Measurements from ENCODE around the gene ZBTB22.
"Not testable (repeated sequence)": the region's sequence is repeated elsewhere in the genome, so short reads cannot be mapped to it uniquely, and the experiment has no call there.

ZBTB22 gene

GRCh38 chr6:33317669-33318425 lies at the start of gene ZBTB22:
Gene ZBTB22 (minus strand): TSS chr6:33317744. CDS start chr6:33316916, 828 bp downstream.
- peak; percentile 99 for DNase-seq

GRCh38 chr6:33367009-33367714 lies 49.6 kb upstream of the ZBTB22 start:
- DNase-seq, result no peak

- DNase-seq, result not testable (repeated sequence)
Observed at GRCh38 chr6:33365206-33365971, 47.8 kb upstream of the ZBTB22 start.

GRCh38 chr6:33364475-33365205 lies 47.1 kb upstream of the ZBTB22 start:
- peak; percentile 68 for DNase-seq

- DNase-seq, result not testable (repeated sequence)
Observed at GRCh38 chr6:33363486-33363885, 45.9 kb upstream of the ZBTB22 start.

DNA sequence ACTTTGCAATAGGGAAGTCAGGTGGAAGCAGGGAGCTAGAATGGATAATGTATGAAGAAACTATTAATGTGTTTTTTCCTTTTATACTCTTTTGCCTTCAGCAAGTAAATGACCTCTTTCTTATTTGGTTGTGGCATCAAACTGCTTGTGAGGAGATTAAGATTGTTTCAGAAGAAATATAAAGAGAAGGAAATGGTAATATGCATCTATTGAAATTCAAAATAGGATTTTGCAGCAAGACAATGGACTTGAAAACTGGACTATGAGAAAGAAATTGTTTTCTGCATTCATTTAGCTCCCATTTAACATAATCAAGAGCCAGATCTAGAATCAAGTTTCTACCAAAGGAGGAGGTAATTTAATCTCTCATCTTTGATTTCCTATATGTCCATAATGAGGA lies 41.8 kb upstream of the ZBTB22 start:
- no peak for DNase-seq

GRCh38 chr6:33357160-33357871 lies 39.8 kb upstream of the ZBTB22 start:
- not testable (repeated sequence) for DNase-seq

DNA sequence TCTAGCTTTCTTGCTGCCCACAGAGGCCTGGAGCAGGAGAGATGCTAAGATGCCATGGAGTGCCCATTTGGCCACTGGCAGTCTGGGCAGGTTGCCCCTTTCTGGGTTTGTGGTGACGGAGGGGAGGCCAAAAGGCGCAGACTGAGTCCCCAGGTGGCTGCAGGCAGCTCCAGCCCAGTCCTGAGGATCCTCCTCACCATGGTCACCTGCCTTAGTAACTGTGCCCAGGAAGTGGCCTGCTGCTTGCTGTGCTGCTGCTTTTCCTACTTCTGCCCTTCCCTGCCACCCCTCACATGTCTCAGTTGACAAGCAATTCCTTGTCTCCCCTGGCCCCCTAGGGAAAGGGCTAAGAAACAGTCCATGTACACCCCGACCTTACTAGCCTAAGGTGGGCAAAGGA lies 38.8 kb upstream of the ZBTB22 start:
- no peak for DNase-seq

DNA sequence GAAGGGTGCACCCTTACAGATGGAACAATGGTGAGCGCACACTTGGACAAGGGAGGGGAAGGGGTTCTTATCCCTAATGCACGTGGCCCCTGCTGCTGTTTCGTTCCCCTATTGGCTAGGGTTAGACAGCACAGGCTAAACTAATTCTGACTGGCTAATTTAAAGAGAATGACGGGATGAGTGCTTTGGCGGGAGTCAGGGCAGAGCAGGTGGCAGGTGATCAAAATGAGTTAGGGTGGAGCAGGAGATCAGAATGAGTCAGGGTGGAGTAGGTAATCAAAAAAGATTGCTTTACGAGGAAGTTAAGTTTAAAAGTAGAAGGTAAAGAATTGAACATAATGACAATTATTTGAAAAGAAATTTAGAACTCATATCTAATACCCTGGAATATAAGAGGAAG lies 38.3 kb upstream of the ZBTB22 start:
- not testable (repeated sequence) for DNase-seq

DNA sequence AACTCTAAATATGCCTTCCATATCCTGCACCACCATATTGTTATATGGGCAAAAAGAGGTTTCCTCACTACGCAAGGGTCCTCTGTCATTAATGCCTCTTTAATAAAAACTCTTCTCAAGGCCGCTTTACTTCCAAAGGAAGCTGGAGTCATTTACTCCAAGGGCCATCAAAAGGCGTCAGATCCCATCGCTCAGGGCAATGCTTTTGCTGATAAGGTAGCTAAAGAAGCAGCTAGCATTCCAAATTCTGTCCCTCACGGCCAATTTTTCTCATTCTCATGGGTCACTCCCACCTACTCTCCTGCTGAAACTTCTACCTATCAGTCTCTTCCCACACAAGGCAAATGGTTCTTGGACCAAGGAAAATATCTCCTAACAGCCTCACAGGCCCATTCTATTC lies 30.3 kb upstream of the ZBTB22 start:
- no peak for DNase-seq

- DNase-seq, result not testable (repeated sequence)
Observed at GRCh38 chr6:33346972-33347371, 29.4 kb upstream of the ZBTB22 start.

- peak; percentile 53 for DNase-seq
Observed at GRCh38 chr6:33344701-33345697, 27.5 kb upstream of the ZBTB22 start.

- no peak for DNase-seq
Observed at GRCh38 chr6:33343953-33344611, 26.5 kb upstream of the ZBTB22 start.

- not testable (repeated sequence) for DNase-seq
Observed at GRCh38 chr6:33343606-33343952, 26.0 kb upstream of the ZBTB22 start.

- no peak for DNase-seq
Observed at GRCh38 chr6:33339193-33339592, 21.6 kb upstream of the ZBTB22 start.

DNA sequence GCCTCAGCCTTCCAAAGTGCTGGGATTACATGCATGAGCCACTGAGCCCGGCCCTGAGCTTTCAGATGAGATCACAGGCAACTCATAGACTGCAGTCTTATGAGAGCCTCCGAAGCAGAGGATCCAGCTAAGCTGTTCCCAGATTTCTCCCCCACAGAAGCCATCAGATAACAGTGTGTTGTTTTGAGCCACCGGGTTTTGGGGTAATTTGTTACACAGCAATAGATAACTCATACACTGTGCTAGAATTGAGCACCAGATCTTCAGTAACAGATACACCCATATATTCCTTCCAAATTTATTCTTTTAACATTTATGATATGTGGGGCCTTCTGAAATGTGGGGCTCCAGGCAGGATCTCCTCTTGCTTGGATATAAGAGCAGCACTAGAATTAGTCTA lies 19.0 kb upstream of the ZBTB22 start:
- DNase-seq, result no peak

GRCh38 chr6:33335916-33336315 lies 18.4 kb upstream of the ZBTB22 start:
- DNase-seq, result no peak

DNA sequence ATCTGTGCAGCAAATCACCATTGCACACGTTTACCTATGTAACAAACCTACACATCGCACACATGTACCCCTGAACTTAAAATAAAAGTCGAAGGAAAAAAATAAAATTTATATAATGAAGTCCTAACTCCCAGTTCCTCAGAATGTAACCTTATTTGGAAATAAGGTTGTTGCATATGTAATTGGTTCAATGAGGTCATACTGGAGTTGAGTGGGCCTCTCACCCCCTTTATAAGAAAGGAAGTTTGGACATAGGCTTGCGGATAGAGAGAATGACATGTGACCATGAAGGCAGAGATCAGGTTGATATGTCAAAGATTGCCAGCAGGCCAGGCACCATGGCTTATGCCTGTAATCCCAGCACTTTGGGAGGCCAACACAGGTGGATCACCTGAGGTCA lies 16.1 kb upstream of the ZBTB22 start:
- no peak for DNase-seq

GRCh38 chr6:33330736-33331135 lies 13.2 kb upstream of the ZBTB22 start:
- DNase-seq, result no peak

DNA sequence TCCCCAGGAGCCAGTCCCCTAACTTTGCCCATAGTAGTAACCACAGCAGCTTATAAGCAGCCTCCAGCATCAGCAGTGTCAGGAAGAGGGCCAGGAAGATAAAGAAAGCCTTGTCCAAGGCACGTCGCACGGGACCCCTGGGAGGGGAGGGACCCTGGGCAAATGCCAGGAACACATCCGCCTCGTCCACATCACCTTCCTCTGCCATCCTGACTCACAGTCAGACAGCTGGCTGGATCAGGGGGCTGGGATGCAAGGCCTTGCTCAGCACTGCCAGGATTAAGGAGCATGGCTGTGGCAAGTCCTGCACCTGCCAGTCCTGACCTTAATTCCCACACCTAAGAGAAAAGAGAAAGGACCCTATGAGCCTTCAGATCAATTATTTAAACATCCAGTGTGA lies 11.5 kb upstream of the ZBTB22 start:
- DNase-seq, result no peak
